MM.1S (cell line): ENCODE results near the gene ANKH.

ENCODE experiments used
- DNase-seq: peaks from one replicate; pipeline ENCODE4 v3.0.0-alpha.2; 2015
- H2AFZ ChIP-seq: fragments of 300-600 bp; sonication (generic); 2 replicates; pipeline ENCODE4 v1.6.0; 2016; ENCODE audit warnings: antibody characterized with exemption, low read length
- H3F3A ChIP-seq: fragments of 300-600 bp; sonication (generic); 2 replicates; pipeline ENCODE4 v1.6.1; 2016; ENCODE audit warnings: mild to moderate bottlenecking, antibody characterized with exemption, low read length, moderate library complexity, mixed read lengths; ENCODE audit not compliant: insufficient read depth
- H3K27ac ChIP-seq: fragments of 300-600 bp; sonication (generic); 2 replicates; pipeline ENCODE4 v1.5.1; 2016; ENCODE audit warnings: mild to moderate bottlenecking, low read length
- H3K27me3 ChIP-seq: fragments of 300-600 bp; sonication (generic); replicated peaks from 2 replicates; pipeline ENCODE4 v1.6.0; 2016; ENCODE audit warnings: low read length; ENCODE audit not compliant: insufficient read depth
- H3K36me3 ChIP-seq: fragments of 300-600 bp; sonication (generic); replicated peaks from 2 replicates; pipeline ENCODE4 v1.6.1; 2016; ENCODE audit warnings: mild to moderate bottlenecking, low read length, mixed read lengths; ENCODE audit not compliant: insufficient read depth
- H3K4me1 ChIP-seq: fragments of 300-600 bp; sonication (generic); 2 replicates; pipeline ENCODE4 v1.6.1; 2016; ENCODE audit warnings: low read length, mixed read lengths
- H3K4me2 ChIP-seq: fragments of 300-600 bp; sonication (generic); 2 replicates; pipeline ENCODE4 v1.6.0; 2016; ENCODE audit warnings: low read depth, low read length
- H3K4me3 ChIP-seq: fragments of 300-600 bp; sonication (generic); 2 replicates; pipeline ENCODE4 v1.5.1; 2016; ENCODE audit warnings: low read length, mixed read lengths
- H3K79me2 ChIP-seq: fragments of 300-600 bp; sonication (generic); 2 replicates; pipeline ENCODE4 v1.6.1; 2016; ENCODE audit warnings: mixed run types, low read length, mixed read lengths
- H3K9ac ChIP-seq: fragments of 300-600 bp; sonication (generic); 2 replicates; pipeline ENCODE4 v1.6.1; 2016; ENCODE audit warnings: low read length, mixed read lengths
- H3K9me2 ChIP-seq: fragments of 300-600 bp; sonication (generic); replicated peaks from 2 replicates; pipeline ENCODE4 v1.6.1; 2016; ENCODE audit warnings: mild to moderate bottlenecking, low read length, mixed read lengths; ENCODE audit not compliant: insufficient read depth
- H3K9me3 ChIP-seq: fragments of 300-600 bp; sonication (generic); replicated peaks from 2 replicates; pipeline ENCODE4 v1.6.1; 2016; ENCODE audit warnings: mild to moderate bottlenecking, low read length, mixed read lengths; ENCODE audit not compliant: insufficient read depth
- H4K20me1 ChIP-seq: fragments of 300-600 bp; sonication (generic); 2 replicates; pipeline ENCODE4 v1.6.1; 2016; ENCODE audit warnings: mild to moderate bottlenecking, low read length, moderate library complexity, mixed read lengths; ENCODE audit not compliant: insufficient read depth
- EZH2 ChIP-seq: fragments of 300-600 bp; sonication (generic); optimal IDR thresholded peaks from 2 replicates; pipeline ENCODE3; 2017; ENCODE audit warnings: low read depth, mild to moderate bottlenecking, antibody characterized with exemption, low read length, mixed read lengths
- EZH2phosphoT487 ChIP-seq: fragments of 300-600 bp; sonication (generic); IDR thresholded peaks from 2 replicates; pipeline ENCODE4 v1.6.1; 2018; ENCODE audit warnings: antibody characterized with exemption, low read length
- TF ChIP-seq, protein P1 (sequence below): fragments of 300-600 bp; sonication (generic); IDR thresholded peaks from 2 replicates; pipeline ENCODE4 v1.5.1; 2016; ENCODE audit warnings: antibody characterized with exemption, low read length, mixed read lengths

The ANKH gene

DNA sequence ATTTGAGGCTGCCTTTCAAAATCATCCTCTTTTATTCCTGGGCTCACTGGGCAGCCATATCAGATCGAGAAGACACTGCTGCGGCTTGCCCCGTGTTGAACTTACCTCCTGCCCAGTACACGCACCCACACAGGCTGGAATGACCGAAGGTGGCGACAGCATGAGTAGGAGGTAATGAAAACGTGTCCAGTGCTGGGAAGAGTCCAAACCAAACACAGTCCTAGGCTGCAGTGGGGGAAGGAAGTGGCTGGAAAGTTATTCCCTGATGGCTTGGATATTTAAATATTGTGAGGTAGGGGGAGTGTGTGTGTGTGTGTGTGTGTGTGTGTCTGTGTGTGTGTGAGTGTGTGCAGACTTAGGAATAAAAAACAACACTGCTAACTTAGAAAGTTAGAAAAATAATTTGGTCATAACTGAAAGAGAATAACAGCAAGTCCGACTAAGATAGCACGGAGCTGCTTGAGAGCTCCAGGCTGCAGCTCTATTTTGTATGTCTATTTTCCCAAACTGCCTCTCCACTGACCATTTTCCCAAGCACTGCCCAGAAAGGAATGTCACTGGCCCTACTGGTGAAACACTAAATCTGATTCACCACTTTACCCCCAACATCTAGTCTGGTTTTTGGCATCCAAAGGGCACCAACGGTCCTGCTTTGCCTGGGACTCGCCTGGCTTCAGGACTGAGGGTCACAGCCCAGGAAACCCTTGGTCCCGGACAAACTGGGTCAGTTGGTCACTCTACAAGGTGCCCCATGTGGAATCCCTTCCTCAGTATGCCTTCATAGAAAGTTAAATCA, 41.2 kb downstream of the ANKH start:
- H3K4me3 ChIP-seq = no peak overlapping the region
- no peaks in the 10 kb centered on the region for H3K9me3 ChIP-seq
- no peak for TF ChIP-seq EZH2
- TF ChIP-seq, protein P1, sequence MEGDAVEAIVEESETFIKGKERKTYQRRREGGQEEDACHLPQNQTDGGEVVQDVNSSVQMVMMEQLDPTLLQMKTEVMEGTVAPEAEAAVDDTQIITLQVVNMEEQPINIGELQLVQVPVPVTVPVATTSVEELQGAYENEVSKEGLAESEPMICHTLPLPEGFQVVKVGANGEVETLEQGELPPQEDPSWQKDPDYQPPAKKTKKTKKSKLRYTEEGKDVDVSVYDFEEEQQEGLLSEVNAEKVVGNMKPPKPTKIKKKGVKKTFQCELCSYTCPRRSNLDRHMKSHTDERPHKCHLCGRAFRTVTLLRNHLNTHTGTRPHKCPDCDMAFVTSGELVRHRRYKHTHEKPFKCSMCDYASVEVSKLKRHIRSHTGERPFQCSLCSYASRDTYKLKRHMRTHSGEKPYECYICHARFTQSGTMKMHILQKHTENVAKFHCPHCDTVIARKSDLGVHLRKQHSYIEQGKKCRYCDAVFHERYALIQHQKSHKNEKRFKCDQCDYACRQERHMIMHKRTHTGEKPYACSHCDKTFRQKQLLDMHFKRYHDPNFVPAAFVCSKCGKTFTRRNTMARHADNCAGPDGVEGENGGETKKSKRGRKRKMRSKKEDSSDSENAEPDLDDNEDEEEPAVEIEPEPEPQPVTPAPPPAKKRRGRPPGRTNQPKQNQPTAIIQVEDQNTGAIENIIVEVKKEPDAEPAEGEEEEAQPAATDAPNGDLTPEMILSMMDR = no peak
- TF ChIP-seq EZH2phosphoT487 = no peak
- 0 out of 2 replicates have a peak, but pooled peaks cover 2% of the 10 kb centered on the region for H3K36me3 ChIP-seq
- H4K20me1 ChIP-seq = no peaks in the 10 kb centered on the region
- no peaks in the 10 kb centered on the region for H3F3A ChIP-seq
- H3K27me3 ChIP-seq = no peaks in the 10 kb centered on the region
- no peak overlapping the region for H2AFZ ChIP-seq
- H3K27ac ChIP-seq = no peak overlapping the region
- no peak overlapping the region for H3K9ac ChIP-seq
- no peak for DNase-seq
- no peak overlapping the region for H3K4me2 ChIP-seq
- no peaks in the 10 kb centered on the region for H3K9me2 ChIP-seq
- no peaks in the 10 kb centered on the region for H3K4me1 ChIP-seq
- H3K79me2 ChIP-seq = peaks cover 37% of the 10 kb centered on the region

DNA sequence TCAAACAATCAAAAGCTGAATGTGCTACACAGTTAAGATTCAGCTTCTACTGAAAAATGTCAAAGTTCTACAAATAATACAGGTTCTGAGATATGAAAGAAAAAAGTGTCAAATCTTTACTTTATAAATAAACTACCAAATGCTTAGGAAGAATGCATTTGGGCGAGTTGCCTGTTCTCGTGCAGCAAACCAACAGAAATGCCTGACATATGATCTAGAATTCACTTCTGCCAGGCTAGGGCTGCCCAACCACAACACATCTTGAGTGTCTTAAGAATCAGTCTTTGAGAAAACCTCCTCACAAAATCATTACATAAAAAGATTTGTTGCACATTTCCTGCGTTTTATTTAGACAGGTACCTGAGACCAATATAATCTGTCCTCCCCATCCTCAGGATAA, 42.2 kb downstream of the ANKH start:
- Histone ChIP-seq H3K9ac (no peak overlapping the region), H3K4me3 (no peak overlapping the region), H3F3A (no peaks in the 10 kb centered on the region), H3K4me2 (no peak overlapping the region), H3K27me3 (no peaks in the 10 kb centered on the region), H3K9me3 (no peaks in the 10 kb centered on the region), H3K79me2 (peaks cover 32% of the 10 kb centered on the region), H4K20me1 (no peaks in the 10 kb centered on the region), H3K36me3 (0 out of 2 replicates have a peak, but pooled peaks cover 2% of the 10 kb centered on the region), H2AFZ (no peak overlapping the region), H3K27ac (no peak overlapping the region), H3K9me2 (no peaks in the 10 kb centered on the region), H3K4me1 (no peaks in the 10 kb centered on the region)
- TF ChIP-seq, protein P1 = no peak
- TF ChIP-seq EZH2phosphoT487 = no peak
- no peak for TF ChIP-seq EZH2
- DNase-seq = no peak

DNA sequence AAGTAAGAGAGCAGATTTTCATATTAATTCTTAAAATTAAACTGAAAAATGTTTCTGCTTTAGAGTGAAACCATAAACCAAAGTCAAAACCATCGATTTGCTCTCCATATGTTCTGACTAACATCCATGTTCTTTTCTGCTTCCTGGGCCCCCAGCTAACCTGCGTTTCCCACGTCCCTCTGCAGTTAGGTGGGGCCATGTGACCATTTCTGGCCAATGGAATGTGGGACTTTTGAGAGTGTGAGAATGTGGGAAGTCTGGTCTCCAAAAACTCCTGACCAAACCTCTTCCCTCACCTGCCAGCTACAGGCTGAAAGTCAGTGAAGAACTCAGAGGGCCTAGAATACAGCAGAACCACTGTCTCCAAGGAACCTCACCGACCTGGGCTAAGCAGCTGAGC, 44.9 kb downstream of the ANKH start:
- Histone ChIP-seq H3K9ac (no peak overlapping the region), H4K20me1 (no peaks in the 10 kb centered on the region), H3K79me2 (0 out of 2 replicates have a peak, but pooled peaks cover 15% of the 10 kb centered on the region), H3K9me3 (no peaks in the 10 kb centered on the region), H3K36me3 (0 out of 2 replicates have a peak, but pooled peaks cover 2% of the 10 kb centered on the region), H2AFZ (no peak overlapping the region), H3K4me2 (no peak overlapping the region), H3K9me2 (no peaks in the 10 kb centered on the region), H3K27ac (no peak overlapping the region), H3K27me3 (no peaks in the 10 kb centered on the region), H3K4me3 (no peak overlapping the region), H3F3A (no peaks in the 10 kb centered on the region), H3K4me1 (no peaks in the 10 kb centered on the region)
- TF ChIP-seq EZH2phosphoT487 (no peak), EZH2 (no peak)
- TF ChIP-seq, protein P1 = no peak
- no peak for DNase-seq
